GM23338 (cell line): ENCODE results near the gene CACNA2D3. TPM values are rescaled to one million over a fixed set of nuclear protein-coding genes. Genes with fewer than 3 reads are reported as not detected.

Experiments
- ATAC-seq: fragments of 200-7000 bp; cut with Tn5 transposase; 3 replicates; pipeline ENCODE4 v1.9.1; 2020
- DNase-seq: peaks from one replicate; pipeline ENCODE4 v3.0.0-alpha.2; 2015; ENCODE audit warnings: low spot score
- H2AFZ ChIP-seq: fragments of 200-600 bp; sonication (generic); 2 replicates; pipeline ENCODE4 v1.8.0; 2016; ENCODE audit warnings: antibody characterized with exemption, mild to moderate bottlenecking, moderate library complexity
- H3F3A ChIP-seq: fragments of 200-600 bp; sonication (generic); replicated peaks from 2 replicates; pipeline ENCODE4 v1.8.0; 2017; ENCODE audit warnings: antibody characterized with exemption, mixed run types, low read depth
- H3K27ac ChIP-seq: fragments of 200-600 bp; sonication (generic); 2 replicates; pipeline ENCODE4 v1.6.1; 2016; ENCODE audit warnings: low read depth
- H3K27me3 ChIP-seq: fragments of 200-600 bp; sonication (generic); 2 replicates; pipeline ENCODE4 v1.8.0; 2016; ENCODE audit warnings: mild to moderate bottlenecking, mixed run types, moderate library complexity; ENCODE audit not compliant: insufficient read depth
- H3K36me3 ChIP-seq: fragments of 200-600 bp; sonication (generic); 2 replicates; pipeline ENCODE4 v1.8.0; 2016; ENCODE audit warnings: mild to moderate bottlenecking; ENCODE audit not compliant: insufficient read depth
- H3K4me1 ChIP-seq: fragments of 200-600 bp; sonication (generic); 2 replicates; pipeline ENCODE4 v1.8.0; 2016; ENCODE audit warnings: mild to moderate bottlenecking, moderate library complexity; ENCODE audit not compliant: insufficient read depth
- H3K4me2 ChIP-seq: fragments of 200-600 bp; sonication (generic); 2 replicates; pipeline ENCODE4 v1.7.1; 2017; ENCODE audit warnings: mixed run types
- H3K4me3 ChIP-seq: fragments of 200-600 bp; sonication (generic); 2 replicates; pipeline ENCODE4 v1.6.1; 2016; ENCODE audit warnings: mixed run types
- H3K79me2 ChIP-seq: fragments of 200-600 bp; sonication (generic); replicated peaks from 2 replicates; pipeline ENCODE4 v1.8.0; 2017; ENCODE audit warnings: mild to moderate bottlenecking; ENCODE audit not compliant: insufficient read depth
- H3K9me2 ChIP-seq: fragments of 200-600 bp; sonication (generic); 2 replicates; pipeline ENCODE4 v1.8.0; 2017; ENCODE audit not compliant: insufficient read depth
- H4K20me1 ChIP-seq: fragments of 200-600 bp; sonication (generic); replicated peaks from 2 replicates; pipeline ENCODE4 v1.8.0; 2017; ENCODE audit warnings: mild to moderate bottlenecking; ENCODE audit not compliant: insufficient read depth
- H3K27ac Mint-ChIP-seq: 2 replicates; pipeline ENCODE4 v1.8.0; 2020; ENCODE audit warnings: inconsistent platforms, mild to moderate bottlenecking, moderate library complexity, mixed read lengths
- H3K27me3 Mint-ChIP-seq: 3 replicates; pipeline ENCODE4 v1.8.0; 2022; ENCODE audit warnings: low read depth, mild to moderate bottlenecking, moderate library complexity, mixed read lengths, inconsistent platforms; ENCODE audit not compliant: insufficient read depth, poor library complexity
- H3K36me3 Mint-ChIP-seq: 3 replicates; pipeline ENCODE4 v1.8.0; 2021; ENCODE audit warnings: low read depth, mild to moderate bottlenecking, inconsistent platforms, moderate library complexity, mixed read lengths
- H3K4me1 Mint-ChIP-seq: 3 replicates; pipeline ENCODE4 v1.8.0; 2020; ENCODE audit warnings: mild to moderate bottlenecking, inconsistent platforms, mixed read lengths
- H3K4me3 Mint-ChIP-seq: 3 replicates; pipeline ENCODE4 v1.8.0; 2021; ENCODE audit warnings: moderate library complexity, mild to moderate bottlenecking, inconsistent platforms, mixed read lengths
- H3K9me3 Mint-ChIP-seq: 3 replicates; pipeline ENCODE4 v1.8.0; 2020; ENCODE audit warnings: moderate library complexity, mild to moderate bottlenecking, inconsistent platforms, mixed read lengths
- CREB1 ChIP-seq: fragments of 250-450 bp; sonication (Bioruptor Pico); IDR thresholded peaks from 2 replicates; pipeline ENCODE4 v1.5.0; 2020; ENCODE audit warnings: low read depth, mild to moderate bottlenecking, moderate library complexity
- EZH2 ChIP-seq: fragments of 200-600 bp; sonication (generic); IDR thresholded peaks from one replicate; pipeline ENCODE4 v1.8.0; 2017; ENCODE audit warnings: antibody characterized with exemption, mild to moderate bottlenecking, low read depth; ENCODE audit not compliant: unreplicated experiment
- EZH2phosphoT487 ChIP-seq: fragments of 200-600 bp; sonication (generic); IDR thresholded peaks from one replicate; pipeline ENCODE4 v1.8.1; 2018; ENCODE audit warnings: antibody characterized with exemption; ENCODE audit not compliant: unreplicated experiment
- JUNB ChIP-seq: IDR thresholded peaks from one replicate; pipeline ENCODE4 v1.6.1; 2016; ENCODE audit warnings: antibody characterized with exemption; ENCODE audit not compliant: unreplicated experiment
- NANOG ChIP-seq: IDR thresholded peaks from 2 replicates; pipeline ENCODE4 v1.6.1; 2016; ENCODE audit warnings: antibody characterized with exemption, borderline replicate concordance
- REST ChIP-seq: IDR thresholded peaks from one replicate; pipeline ENCODE4 v1.6.1; 2018; ENCODE audit warnings: antibody characterized with exemption; ENCODE audit not compliant: unreplicated experiment
- STAT1 ChIP-seq: IDR thresholded peaks from one replicate; pipeline ENCODE4 v1.6.1; 2016; ENCODE audit warnings: antibody characterized with exemption; ENCODE audit not compliant: unreplicated experiment
- ZNF114 ChIP-seq: fragments of 250-450 bp; sonication (Bioruptor Pico); IDR thresholded peaks from 2 replicates; pipeline ENCODE4 v1.5.0; 2020; ENCODE audit warnings: mild to moderate bottlenecking, moderate library complexity
- ZNF331 ChIP-seq: fragments of 250-450 bp; sonication (Bioruptor Pico); IDR thresholded peaks from 2 replicates; pipeline ENCODE4 v1.5.0; 2020; ENCODE audit warnings: low read depth, mild to moderate bottlenecking, moderate library complexity
- ZNF462 ChIP-seq: fragments of 250-450 bp; sonication (Bioruptor Pico); IDR thresholded peaks from 2 replicates; pipeline ENCODE4 v1.5.0; 2020; ENCODE audit warnings: mild to moderate bottlenecking, moderate library complexity
- polyA plus RNA-seq: library from polyadenylated mRNA; unstranded; fragments of >200 nt; fragmentation: Nextera tagmentation; extraction: Ambion mirVana; gene quantifications from 2 replicates; pipeline ENCODE4 v1.2.1, GENCODE V29; 2016
- total RNA-seq: library from RNA; depleted of rRNA; stranded (reverse); fragments of >200 nt; shearing (Covaris generic); gene quantifications from 2 replicates; pipeline ENCODE4 v1.2.3, GENCODE V29; 2014

CACNA2D3 gene
- total and polyA plus RNA-seq, 2 experiments from 2014 or later = 2.2 to 2.3 TPM

GRCh38 chr3:54163441-54163840 is 41.1 kb downstream of the CACNA2D3 start (continued):
- TF ChIP-seq REST (no peak), STAT1 (no peak)

- Histone ChIP-seq H3K4me2 (no peak overlapping the region), H2AFZ (no peak overlapping the region), H3K27me3 (no peaks in the 10 kb centered on the region), H3K4me3 (no peak overlapping the region), H3K79me2 (no peaks in the 10 kb centered on the region), H3K4me1 (0 out of 2 replicates have a peak, but pooled peaks cover 9% of the 10 kb centered on the region), H4K20me1 (no peaks in the 10 kb centered on the region), H3F3A (no peaks in the 10 kb centered on the region), H3K36me3 (no peaks in the 10 kb centered on the region), H3K27ac (no peak overlapping the region), H3K9me2 (peaks cover 18% of the 10 kb centered on the region)
- DNase-seq (no peak), ATAC-seq (peak; percentile 74)
- Mint-ChIP-seq H3K4me1 (peaks cover 11% of the 10 kb centered on the region), H3K27ac (no peak overlapping the region), H3K4me3 (no peak overlapping the region), H3K36me3 (no peaks in the 10 kb centered on the region), H3K27me3 (no peaks in the 10 kb centered on the region), H3K9me3 (no peaks in the 10 kb centered on the region)
- TF ChIP-seq JUNB (no peak), STAT1 (no peak), ZNF331 (CRISPR knock-in tag) (no peak), EZH2 (no peak), ZNF462 (CRISPR knock-in tag) (no peak), NANOG (no peak), CREB1 (CRISPR knock-in tag) (no peak), EZH2phosphoT487 (no peak), ZNF114 (no peak)
Measured at GRCh38 chr3:54164192-54164975, 42.0 kb downstream of the CACNA2D3 start.
